SK-N-SH (cell line): ENCODE results near the gene SERPINA1. TPM values are rescaled to one million over a fixed set of nuclear protein-coding genes. Genes with fewer than 3 reads are reported as not detected.

Experiments used
- CTCF ChIA-PET: fragments of 300-600, 350-600 bp; formaldehyde crosslinking; extraction: SDS; loops from one replicate; lab custom pipeline; 2021; lab: Yijun Ruan, JAX
- POLR2A ChIA-PET: fragments of 350-600 bp; sonication (Branson Sonifier 250); formaldehyde crosslinking; extraction: SDS; loops from one replicate; lab custom pipeline; 2020; ENCODE audit warnings: antibody characterized with exemption, inconsistent platforms; lab: Yijun Ruan, JAX
- DNase-seq: peaks from one replicate; pipeline ENCODE4 v3.0.0; 2012
- H2AFZ ChIP-seq: fragments of 200-600 bp; sonication (generic); 2 replicates; pipeline ENCODE4 v1.8.1; 2016; ENCODE audit warnings: antibody characterized with exemption, mild to moderate bottlenecking, low read depth
- H3F3A ChIP-seq: fragments of 200-600 bp; sonication (generic); replicated peaks from 2 replicates; pipeline ENCODE3; 2016; ENCODE audit warnings: antibody characterized with exemption, mild to moderate bottlenecking; ENCODE audit not compliant: insufficient read depth
- H3K27ac ChIP-seq, 2 experiments: fragments of 200-500 bp in 1 of 2; fragments of 200-600 bp in 1 of 2; sonication (Bioruptor generic) in 1 of 2; sonication (generic), shearing (Covaris generic) in 1 of 2; 2 replicates each; pipeline versions ENCODE4 v1.5.1 to v1.6.1; 2014 to 2016; ENCODE audit warnings: low read depth in 2 of 2, inconsistent platforms in 1 of 2, low read length in 1 of 2, mild to moderate bottlenecking in 1 of 2, mixed read lengths in 1 of 2
- H3K27me3 ChIP-seq: fragments of 200-600 bp; sonication (generic), shearing (Covaris generic); 2 replicates; pipeline ENCODE4 v1.6.1; 2016; ENCODE audit warnings: mixed run types; ENCODE audit not compliant: insufficient read depth
- H3K36me3 ChIP-seq, 2 experiments: fragments of 200-500 bp in 1 of 2; fragments of 200-600 bp in 1 of 2; sonication (Bioruptor generic) in 1 of 2; sonication (generic) in 1 of 2; replicated peaks in 1 of 2; 2 replicates each; pipeline versions ENCODE3 to v1.5.1; 2014 to 2016; ENCODE audit warnings: low read length in 1 of 2, mild to moderate bottlenecking in 1 of 2; ENCODE audit not compliant: insufficient read depth in 2 of 2, control insufficient read depth in 1 of 2
- H3K4me1 ChIP-seq, 2 experiments: fragments of 200-500 bp in 1 of 2; fragments of 200-600 bp in 1 of 2; sonication (Bioruptor generic) in 1 of 2; sonication (generic), shearing (Covaris generic) in 1 of 2; 2 replicates each; pipeline versions ENCODE4 v1.5.1 to v1.6.1; 2014 to 2016; ENCODE audit warnings: low read depth in 1 of 2, low read length in 1 of 2, mixed run types in 1 of 2; ENCODE audit not compliant: insufficient read depth in 2 of 2, control insufficient read depth in 1 of 2
- H3K4me2 ChIP-seq: fragments of 200-600 bp; sonication (generic), shearing (Covaris generic); 2 replicates; pipeline ENCODE4 v1.6.1; 2017; ENCODE audit warnings: mixed run types
- H3K4me3 ChIP-seq, 2 experiments: fragments of 200-500 bp in 1 of 2; fragments of 200-600 bp in 1 of 2; sonication (Bioruptor generic) in 1 of 2; sonication (generic), shearing (Covaris generic) in 1 of 2; 2 replicates each; pipeline versions ENCODE4 v1.5.1 to v1.8.1; 2014 to 2016; ENCODE audit warnings: low read depth in 2 of 2, inconsistent platforms in 1 of 2, low read length in 1 of 2, mild to moderate bottlenecking in 1 of 2, mixed read lengths in 1 of 2, moderate library complexity in 1 of 2
- H3K79me2 ChIP-seq: fragments of 200-600 bp; sonication (generic); 2 replicates; pipeline ENCODE4 v1.8.1; 2017; ENCODE audit warnings: mild to moderate bottlenecking; ENCODE audit not compliant: insufficient read depth
- H3K9ac ChIP-seq: fragments of 200-600 bp; sonication (generic); 2 replicates; pipeline ENCODE4 v1.6.1; 2017; ENCODE audit warnings: mixed run types
- H3K9me2 ChIP-seq: fragments of 200-600 bp; sonication (generic); 2 replicates; pipeline ENCODE4 v1.6.1; 2017; ENCODE audit warnings: mixed run types
- H3K9me3 ChIP-seq: fragments of 200-600 bp; sonication (generic); 2 replicates; pipeline ENCODE4 v1.6.1; 2017; ENCODE audit warnings: mixed run types, mild to moderate bottlenecking, moderate library complexity
- H4K20me1 ChIP-seq: fragments of 200-600 bp; sonication (generic); 2 replicates; pipeline ENCODE4 v1.6.1; 2017; ENCODE audit warnings: mild to moderate bottlenecking, mixed run types; ENCODE audit not compliant: insufficient read depth
- EP300 ChIP-seq, 2 experiments: IDR thresholded peaks; 2 replicates each; pipeline versions ENCODE4 v1.4.0 to v1.6.1; 2012; ENCODE audit warnings: borderline replicate concordance in 1 of 2, low read depth in 1 of 2, low read length in 1 of 2
- EZH2phosphoT487 ChIP-seq: fragments of 200-600 bp; sonication (generic); IDR thresholded peaks from 2 replicates; pipeline ENCODE4 v1.6.1; 2017; ENCODE audit warnings: low read depth, mixed run types, mild to moderate bottlenecking, antibody characterized with exemption, moderate library complexity, borderline replicate concordance
- FOSL2 ChIP-seq: IDR thresholded peaks from 2 replicates; pipeline ENCODE4 v1.4.0; 2012; ENCODE audit warnings: low read depth, mild to moderate bottlenecking, moderate library complexity, borderline replicate concordance
- GABPA ChIP-seq: IDR thresholded peaks from 2 replicates; pipeline ENCODE4 v1.4.0; 2012; ENCODE audit warnings: low read depth, mild to moderate bottlenecking
- GATA2 ChIP-seq: sonication (generic); formaldehyde crosslinking; IDR thresholded peaks from 2 replicates; pipeline ENCODE4 v1.5.0; 2020; ENCODE audit warnings: mild to moderate bottlenecking, missing genetic modification reagents
- MEF2A ChIP-seq: IDR thresholded peaks from 2 replicates; pipeline ENCODE4 v1.4.0; 2012; ENCODE audit warnings: low read depth, borderline replicate concordance
- POLR2AphosphoS5 ChIP-seq: IDR thresholded peaks from 2 replicates; pipeline ENCODE4 v1.6.1; 2012; ENCODE audit warnings: low read depth, low read length
- RAD21 ChIP-seq: IDR thresholded peaks from 2 replicates; pipeline ENCODE4 v1.6.1; 2012; ENCODE audit warnings: mild to moderate bottlenecking, low read length
- SMC3 ChIP-seq: IDR thresholded peaks from 2 replicates; pipeline ENCODE4 v1.6.1; 2012; ENCODE audit warnings: low read depth, low read length, improper control_type of control experiment
- TCF12 ChIP-seq: IDR thresholded peaks from 2 replicates; pipeline ENCODE4 v1.4.0; 2012
- WGBS: methylation state at CpG from one replicate; pipeline ENCODE4 v1.1.6; 2017; ENCODE audit warnings: low lambda C conversion rate; 5-methylcytosine and 5-hydroxymethylcytosine counted together
- polyA plus RNA-seq, 3 experiments: library from polyadenylated mRNA; depleted of rRNA; stranded (reverse); fragments of >200 nt; gene quantifications; 2 replicates each; pipeline ENCODE4 v1.2.3, GENCODE V29; 2012
- TF ChIP-seq, protein P1 (sequence below): IDR thresholded peaks from 2 replicates; pipeline ENCODE4 v1.4.0; 2012; ENCODE audit warnings: low read depth, borderline replicate concordance
- TF ChIP-seq, protein P2 (sequence below): fragments of 150-350 bp; IDR thresholded peaks from 2 replicates; pipeline ENCODE4 v1.6.1; 2017; ENCODE audit warnings: antibody characterized with exemption, low read length, low read depth, borderline replicate concordance
- TF ChIP-seq, protein P3 (sequence below): IDR thresholded peaks from 2 replicates; pipeline ENCODE4 v1.4.0; 2012; ENCODE audit warnings: low read depth, borderline replicate concordance

SERPINA1 gene
- polyA plus RNA-seq, 1 of the 3 experiments (the other 2 are of a cell fraction) = 11.3 TPM

DNA sequence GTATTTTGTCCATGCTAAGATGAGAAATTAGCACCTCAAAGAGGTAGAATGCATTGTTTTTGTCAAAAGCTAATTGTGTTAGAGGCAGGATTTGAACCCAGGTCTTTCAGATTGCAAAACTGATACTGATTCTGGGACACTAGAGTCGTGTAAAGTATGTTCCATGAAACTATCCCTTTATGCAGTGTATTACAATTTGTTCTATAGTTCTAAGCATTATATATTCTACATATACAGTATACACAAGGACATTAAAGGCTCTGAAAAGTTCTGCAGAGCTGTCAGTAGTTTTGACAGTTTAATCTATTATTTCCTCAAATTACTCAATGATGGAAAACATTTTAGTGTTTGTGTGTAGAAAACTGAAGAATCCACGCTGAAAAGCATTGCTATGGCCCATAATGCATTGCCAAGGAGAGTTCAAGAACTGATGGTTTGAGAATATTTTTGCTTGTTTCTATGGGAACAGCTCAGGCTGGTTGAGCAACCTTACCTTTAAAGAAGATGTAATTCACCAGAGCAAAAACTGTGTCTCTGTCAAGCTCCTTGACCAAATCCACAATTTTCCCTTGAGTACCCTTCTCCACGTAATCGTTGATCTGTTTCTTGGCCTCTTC lies 6.2 kb downstream of the SERPINA1 start:
- H3K9ac ChIP-seq = no peak overlapping the region
- POLR2A ChIA-PET = no interaction called here
- H3K4me1 ChIP-seq = no peaks in the 10 kb centered on the region
- H3K4me3 ChIP-seq = no peak overlapping the region
- no peaks in the 10 kb centered on the region for H3K9me2 ChIP-seq
- 65% methylated on average over 4 of the region's 4 CpGs for WGBS
- no peak overlapping the region for H3K4me2 ChIP-seq
- no peaks in the 10 kb centered on the region for H4K20me1 ChIP-seq
- H3K27ac ChIP-seq = no peak overlapping the region
- no peaks in the 10 kb centered on the region for H3F3A ChIP-seq
- no peaks in the 10 kb centered on the region for H3K79me2 ChIP-seq
- H2AFZ ChIP-seq = no peak overlapping the region
- CTCF ChIA-PET = no interaction called here
- no peaks in the 10 kb centered on the region for H3K9me3 ChIP-seq
- TF ChIP-seq SMC3 (no peak), GABPA (no peak)
- no peak for DNase-seq
- H3K36me3 ChIP-seq = no peaks in the 10 kb centered on the region
- H3K27me3 ChIP-seq = no peaks in the 10 kb centered on the region

DNA sequence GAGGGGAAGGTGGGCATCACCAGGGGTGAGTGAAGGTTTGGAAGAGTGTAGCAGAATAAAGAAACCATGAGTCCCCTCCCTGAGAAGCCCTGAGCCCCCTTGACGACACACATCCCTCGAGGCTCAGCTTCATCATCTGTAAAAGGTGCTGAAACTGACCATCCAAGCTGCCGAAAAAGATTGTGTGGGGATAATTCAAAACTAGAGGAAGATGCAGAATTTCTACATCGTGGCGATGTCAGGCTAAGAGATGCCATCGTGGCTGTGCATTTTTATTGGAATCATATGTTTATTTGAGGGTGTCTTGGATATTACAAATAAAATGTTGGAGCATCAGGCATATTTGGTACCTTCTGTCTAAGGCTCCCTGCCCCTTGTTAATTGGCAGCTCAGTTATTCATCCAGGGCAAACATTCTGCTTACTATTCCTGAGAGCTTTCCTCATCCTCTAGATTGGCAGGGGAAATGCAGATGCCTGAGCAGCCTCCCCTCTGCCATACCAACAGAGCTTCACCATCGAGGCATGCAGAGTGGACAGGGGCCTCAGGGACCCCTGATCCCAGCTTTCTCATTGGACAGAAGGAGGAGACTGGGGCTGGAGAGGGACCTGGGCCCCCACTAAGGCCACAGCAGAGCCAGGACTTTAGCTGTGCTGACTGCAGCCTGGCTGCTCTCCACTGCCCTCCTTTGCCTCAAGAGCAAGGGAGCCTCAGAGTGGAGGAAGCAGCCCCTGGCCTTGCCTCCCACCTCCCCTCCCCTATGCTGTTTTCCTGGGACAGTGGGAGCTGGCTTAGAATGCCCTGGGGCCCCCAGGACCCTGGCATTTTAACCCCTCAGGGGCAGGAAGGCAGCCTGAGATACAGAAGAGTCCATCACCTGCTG lies 7.0 kb downstream of the SERPINA1 start:
- Histone ChIP-seq H4K20me1 (no peaks in the 10 kb centered on the region), H3K9ac (no peak overlapping the region), H3K9me3 (no peaks in the 10 kb centered on the region), H3K27me3 (no peaks in the 10 kb centered on the region), H3K4me2 (no peak overlapping the region), H3K4me1 (no peaks in the 10 kb centered on the region), H3K4me3 (no peak overlapping the region), H3K36me3 (no peaks in the 10 kb centered on the region), H3F3A (no peaks in the 10 kb centered on the region), H2AFZ (no peak overlapping the region), H3K27ac (no peak overlapping the region), H3K9me2 (no peaks in the 10 kb centered on the region), H3K79me2 (no peaks in the 10 kb centered on the region)
- POLR2A ChIA-PET = no interaction called here
- CTCF ChIA-PET = no interaction called here
- TF ChIP-seq GATA2 (CRISPR knock-in tag) = no peak
- TF ChIP-seq RAD21 = no peak
- TF ChIP-seq, protein P1, sequence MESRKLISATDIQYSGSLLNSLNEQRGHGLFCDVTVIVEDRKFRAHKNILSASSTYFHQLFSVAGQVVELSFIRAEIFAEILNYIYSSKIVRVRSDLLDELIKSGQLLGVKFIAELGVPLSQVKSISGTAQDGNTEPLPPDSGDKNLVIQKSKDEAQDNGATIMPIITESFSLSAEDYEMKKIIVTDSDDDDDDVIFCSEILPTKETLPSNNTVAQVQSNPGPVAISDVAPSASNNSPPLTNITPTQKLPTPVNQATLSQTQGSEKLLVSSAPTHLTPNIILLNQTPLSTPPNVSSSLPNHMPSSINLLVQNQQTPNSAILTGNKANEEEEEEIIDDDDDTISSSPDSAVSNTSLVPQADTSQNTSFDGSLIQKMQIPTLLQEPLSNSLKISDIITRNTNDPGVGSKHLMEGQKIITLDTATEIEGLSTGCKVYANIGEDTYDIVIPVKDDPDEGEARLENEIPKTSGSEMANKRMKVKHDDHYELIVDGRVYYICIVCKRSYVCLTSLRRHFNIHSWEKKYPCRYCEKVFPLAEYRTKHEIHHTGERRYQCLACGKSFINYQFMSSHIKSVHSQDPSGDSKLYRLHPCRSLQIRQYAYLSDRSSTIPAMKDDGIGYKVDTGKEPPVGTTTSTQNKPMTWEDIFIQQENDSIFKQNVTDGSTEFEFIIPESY = no peak
- TF ChIP-seq MEF2A = no peak
- TF ChIP-seq SMC3 = no peak
- TF ChIP-seq, protein P2, sequence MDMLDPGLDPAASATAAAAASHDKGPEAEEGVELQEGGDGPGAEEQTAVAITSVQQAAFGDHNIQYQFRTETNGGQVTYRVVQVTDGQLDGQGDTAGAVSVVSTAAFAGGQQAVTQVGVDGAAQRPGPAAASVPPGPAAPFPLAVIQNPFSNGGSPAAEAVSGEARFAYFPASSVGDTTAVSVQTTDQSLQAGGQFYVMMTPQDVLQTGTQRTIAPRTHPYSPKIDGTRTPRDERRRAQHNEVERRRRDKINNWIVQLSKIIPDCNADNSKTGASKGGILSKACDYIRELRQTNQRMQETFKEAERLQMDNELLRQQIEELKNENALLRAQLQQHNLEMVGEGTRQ = no peak
- no peak for TF ChIP-seq FOSL2
- no peak for TF ChIP-seq EZH2phosphoT487
- no peak for TF ChIP-seq TCF12
- TF ChIP-seq POLR2AphosphoS5 = no peak
- TF ChIP-seq, protein P3, sequence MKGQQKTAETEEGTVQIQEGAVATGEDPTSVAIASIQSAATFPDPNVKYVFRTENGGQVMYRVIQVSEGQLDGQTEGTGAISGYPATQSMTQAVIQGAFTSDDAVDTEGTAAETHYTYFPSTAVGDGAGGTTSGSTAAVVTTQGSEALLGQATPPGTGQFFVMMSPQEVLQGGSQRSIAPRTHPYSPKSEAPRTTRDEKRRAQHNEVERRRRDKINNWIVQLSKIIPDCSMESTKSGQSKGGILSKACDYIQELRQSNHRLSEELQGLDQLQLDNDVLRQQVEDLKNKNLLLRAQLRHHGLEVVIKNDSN = no peak
- no peak for TF ChIP-seq EP300 (IDR thresholded peaks at IDR 0.05; ENCODE audit: borderline replicate concordance in 1 of 2, low read depth in 1 of 2, low read length in 1 of 2)
- DNase-seq = no peak
- WGBS = 35% methylated on average over 7 of the region's 7 CpGs
